NCI-H2107 (cell line): Measurements from ENCODE around the gene CLUH.

Experiments
- DNase-seq: peaks from one replicate; lab custom pipeline; 2025; lab: John Stamatoyannopoulos, UW

CLUH gene

DNA sequence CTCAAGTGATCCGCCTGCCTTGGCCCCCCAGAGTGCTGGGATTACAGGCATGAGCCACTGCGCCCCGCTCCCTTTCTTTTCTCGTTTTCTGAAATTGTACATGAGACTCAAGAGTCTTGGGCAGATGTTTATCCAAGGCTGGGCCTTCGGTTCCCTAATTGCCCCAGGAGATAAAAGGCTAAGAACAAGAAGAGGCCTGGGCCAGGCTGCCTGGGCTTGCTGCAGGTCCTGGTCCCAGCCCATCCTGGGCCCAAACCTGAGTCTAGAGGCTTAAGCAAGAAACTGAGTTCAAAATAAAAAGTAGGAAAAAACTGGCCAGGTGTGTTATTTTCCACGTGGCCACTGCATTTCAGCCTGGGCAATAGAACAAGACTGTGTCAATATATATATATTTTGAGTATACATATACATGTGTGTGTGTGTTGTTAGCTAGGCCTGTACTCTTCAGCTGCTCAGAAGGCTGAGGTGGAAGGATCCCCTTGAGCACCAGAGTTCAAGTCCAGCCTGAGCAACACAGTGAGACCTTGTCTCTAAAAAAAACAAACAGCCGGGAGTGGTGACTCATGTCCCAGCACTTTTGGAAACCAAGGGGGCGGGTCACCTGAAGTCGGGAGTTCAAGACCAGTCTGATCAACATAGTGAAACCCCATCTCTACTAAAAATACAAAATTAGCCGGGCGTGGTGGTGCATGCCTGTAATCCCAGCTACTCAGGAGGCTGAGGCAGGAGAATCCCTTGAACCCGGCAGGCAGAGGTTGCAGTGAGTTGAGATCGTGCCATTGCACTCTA, 6.8 kb upstream of the CLUH start:
- no peak for DNase-seq

DNA sequence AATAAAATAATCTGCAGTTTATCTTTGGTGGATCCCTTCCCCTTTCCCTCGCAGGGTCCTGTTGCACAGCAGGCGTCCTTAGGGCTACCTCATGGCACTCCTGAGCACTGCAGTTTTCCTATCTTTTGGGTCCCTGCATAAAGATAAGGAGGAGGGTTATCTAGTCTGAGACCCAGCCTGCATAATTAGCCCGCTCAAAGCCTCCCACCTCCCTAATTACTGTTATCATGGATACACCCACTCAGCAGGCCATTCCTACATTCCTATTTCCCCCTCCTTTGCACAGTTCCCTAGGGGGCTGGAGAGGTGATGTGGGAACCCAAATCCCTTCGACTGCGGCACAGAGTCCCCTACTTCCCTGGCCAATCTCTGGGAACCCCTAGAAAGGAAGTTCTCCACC, 5.1 kb upstream of the CLUH start:
- DNase-seq = no peak

DNA sequence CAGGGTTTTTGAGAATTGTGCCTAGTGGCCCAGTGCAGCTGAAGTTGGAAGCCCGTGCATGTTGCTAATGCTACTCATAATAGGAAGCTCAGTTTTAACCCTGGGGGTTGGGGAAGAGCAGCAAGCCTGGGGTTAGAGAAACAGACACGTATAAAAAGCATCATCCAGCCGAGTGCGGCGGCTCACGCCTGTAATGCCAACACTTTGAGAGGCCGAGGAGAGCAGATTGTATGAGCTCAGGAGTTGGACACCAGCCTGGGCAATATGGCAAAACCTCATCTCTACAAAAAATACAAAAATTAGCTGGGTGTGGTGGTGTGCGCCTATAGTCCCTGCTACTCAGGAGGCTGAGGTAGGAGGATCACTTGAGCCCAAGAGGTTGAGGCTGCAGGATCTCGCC, 2.3 kb upstream of the CLUH start:
- no peak for DNase-seq

DNA sequence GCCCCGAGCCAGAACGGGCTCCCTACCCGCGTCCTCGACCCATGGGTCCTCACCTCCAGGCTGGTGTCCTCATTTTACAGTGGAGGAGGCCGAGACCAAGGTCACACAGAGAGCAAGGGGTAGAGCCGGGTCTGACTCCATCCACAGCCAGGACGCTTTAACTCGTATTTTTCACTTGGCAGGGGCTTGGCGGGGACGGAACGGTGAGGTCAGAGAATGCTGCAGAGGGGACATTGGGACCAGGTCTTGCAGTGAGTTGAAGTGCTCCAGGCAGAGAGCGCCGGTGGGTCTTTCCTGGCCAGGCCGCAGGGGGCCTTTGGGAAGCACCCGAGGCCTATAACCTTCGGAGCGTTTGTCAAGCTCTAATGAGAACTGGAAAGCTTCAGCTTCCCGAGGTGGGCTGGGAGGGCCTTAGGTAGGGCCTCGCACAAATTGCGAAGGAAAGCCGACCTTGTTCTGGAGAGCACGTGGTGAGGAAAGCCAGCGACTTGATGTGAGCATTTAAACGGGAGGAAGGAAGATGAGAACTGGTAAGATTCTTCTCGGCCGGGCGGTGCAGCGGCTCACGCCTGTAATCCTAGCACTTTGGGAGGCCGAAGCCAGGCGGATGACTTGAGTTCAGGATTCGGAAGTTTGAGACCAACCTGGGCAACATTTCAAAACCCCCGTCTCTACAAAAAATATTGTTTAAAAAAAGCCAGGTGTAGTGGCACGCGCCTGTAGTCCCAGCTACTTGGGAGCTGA, 908 bp upstream of the CLUH start:
- no peak for DNase-seq

DNA sequence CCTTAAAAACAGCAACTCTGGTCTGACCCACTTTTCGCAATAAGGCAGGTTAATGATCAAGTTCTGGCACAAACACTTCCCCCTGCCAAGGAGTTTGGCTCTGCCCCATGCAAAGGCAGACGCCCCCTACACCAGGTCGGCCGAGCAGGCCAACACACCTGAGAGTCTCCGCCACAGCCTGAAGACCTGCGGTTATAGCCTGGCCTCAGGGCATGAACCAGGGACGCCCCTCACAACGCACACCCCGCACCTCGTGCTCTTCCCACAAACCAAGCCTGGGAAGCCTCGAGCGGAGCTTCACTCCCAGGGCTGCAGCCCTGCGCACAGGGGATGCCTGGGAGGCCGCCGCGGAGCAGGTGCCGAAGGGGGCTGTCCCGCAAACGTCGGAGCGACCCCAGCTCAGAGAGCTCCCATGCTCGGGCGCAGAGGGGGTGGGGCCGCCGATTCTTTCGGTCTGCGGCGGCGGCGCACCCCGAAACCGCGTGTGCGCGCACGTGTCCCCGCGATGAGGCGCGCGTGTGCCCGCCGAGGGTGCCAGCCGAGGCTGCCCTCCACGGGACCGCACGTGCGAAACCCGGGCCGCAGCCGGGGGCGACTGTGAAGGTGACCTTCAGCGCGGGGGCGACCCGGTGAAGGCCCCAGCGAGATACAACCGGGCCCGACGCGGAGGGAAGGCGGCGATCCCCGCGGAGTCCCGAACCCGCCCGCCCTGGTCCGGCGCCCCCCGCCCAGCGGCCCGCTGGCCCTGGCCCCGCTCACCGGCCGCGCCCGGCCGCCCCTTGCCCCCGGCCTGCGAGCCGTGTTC, 559 bp downstream of the CLUH start:
- no peak for DNase-seq

DNA sequence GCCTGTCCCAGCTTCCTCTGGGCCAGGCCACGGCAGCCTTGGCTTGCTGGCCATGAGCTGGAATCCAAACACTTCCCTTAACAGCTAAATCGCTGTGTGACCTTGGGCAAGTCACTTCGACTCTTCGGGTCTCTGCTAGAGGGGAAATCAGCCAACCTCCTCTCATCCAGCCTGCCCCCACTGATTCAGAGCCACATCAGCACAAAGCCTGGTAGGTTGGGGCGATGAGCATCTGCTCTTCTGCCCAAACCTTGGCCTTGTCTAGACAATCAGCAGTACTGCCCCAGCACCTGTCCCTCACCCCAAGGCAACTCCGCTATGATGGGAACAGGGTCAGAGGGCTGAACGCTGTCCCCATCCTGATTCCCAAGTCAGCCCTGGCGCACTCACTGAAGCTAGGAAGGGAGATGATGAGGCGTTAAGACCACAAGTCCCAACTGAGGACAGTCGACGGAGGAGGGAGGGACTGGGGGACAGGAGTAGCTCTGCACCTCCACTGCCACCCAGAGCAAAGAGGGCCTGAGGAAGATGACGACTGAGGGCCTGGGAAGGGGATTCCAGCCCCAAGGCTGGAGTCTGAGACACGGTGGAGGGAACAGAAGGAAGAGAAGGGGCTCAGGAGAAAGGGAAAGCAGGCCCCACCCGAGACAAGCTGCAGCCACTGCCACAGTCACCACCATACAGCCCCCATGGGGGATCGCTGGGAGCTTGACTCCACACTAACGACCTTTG, 1.3 kb downstream of the CLUH start:
- no peak for DNase-seq

DNA sequence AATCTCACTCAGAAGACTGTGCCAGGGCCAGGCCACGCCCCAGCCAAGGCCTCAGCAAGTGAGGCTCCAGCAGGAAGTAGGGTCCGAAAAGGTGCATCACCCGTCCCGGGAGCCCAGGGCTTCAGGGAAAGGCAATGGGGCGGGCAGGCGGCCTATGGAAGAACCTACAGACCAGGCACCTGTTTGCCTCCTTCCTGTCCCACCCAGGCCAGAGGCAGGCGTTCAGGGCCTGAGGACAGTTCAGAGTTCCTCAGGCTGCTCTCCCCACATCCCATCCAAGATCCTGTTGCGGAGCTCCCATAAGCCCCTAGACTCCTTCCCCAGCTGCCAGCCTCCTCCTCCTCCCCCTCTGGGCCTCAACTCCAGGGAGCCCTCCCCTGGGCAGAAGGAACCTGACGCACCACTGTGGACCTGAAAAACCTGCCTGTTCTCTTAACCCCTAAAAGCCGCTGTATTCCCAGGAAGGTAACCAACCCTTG, 2.3 kb downstream of the CLUH start:
- DNase-seq = no peak

DNA sequence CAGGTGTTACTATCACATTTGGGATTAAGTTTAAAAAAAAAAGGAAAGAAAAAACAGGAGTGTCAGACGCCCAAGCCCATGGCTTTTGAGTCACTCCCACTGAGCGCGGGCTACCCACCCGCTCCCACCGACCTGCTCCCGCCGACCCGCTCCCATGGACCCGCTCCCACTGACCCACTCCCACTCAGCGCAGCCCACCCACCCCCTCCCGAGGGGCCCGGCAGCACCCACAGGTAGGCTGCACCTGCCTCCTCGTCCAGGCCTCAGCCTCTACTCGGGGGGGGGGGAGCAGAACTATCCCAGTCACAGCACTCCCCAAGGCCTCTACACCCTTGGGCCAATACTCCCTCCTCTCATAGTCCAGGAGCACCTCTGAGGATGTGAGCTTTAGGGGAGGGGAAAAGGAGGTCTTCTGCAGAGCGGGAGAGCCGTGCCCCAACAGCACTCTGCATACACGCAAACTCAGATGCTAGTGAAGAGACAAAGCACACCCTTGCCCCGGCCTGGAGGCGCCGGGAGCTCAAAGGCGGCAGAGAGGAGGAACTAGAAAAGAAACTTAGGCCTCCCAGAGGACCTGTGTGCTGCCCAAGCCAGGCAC, 2.9 kb downstream of the CLUH start:
- no peak for DNase-seq

DNA sequence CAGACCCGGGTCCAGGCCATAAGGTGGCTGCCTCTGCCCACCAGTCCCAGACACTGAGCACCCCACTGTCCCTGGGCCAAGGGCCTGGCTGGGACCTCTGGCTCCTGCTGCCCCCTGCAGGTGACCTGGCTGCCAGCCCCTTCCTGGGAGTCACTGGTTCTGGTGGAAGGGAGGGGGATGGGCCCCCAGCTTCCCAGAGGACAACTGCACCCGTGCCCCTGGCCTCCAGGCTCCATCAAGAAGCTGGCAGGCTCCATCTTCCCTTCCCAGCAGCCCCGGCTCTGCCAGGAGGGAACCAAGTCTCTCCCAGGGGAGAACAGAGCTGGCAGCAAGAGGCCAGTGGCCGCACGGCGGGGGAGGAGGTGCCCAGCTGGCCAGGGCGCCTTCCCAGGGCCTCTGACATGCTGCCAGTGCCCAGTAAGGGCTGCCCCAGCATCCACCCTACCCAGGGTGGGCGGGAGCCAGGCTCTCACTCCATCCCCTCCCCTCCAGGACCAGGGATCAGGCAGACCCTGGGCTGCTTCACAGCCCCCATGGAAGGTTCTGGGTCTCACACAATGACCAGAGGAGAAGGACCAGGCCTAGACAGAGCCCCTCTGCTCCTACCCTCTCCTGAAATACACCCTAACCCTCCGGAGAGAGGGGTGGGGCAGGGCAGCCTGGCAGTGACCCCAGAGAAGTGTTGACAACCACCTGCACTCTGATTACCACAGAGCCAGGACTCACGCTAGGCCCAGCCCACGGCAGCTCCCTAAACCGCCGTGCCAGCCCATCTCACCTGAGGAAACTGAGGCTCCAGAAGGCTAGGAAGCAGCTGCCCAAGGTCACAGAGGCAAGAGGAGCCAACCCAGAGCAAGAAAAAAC, 3.6 kb downstream of the CLUH start:
- no peak for DNase-seq

DNA sequence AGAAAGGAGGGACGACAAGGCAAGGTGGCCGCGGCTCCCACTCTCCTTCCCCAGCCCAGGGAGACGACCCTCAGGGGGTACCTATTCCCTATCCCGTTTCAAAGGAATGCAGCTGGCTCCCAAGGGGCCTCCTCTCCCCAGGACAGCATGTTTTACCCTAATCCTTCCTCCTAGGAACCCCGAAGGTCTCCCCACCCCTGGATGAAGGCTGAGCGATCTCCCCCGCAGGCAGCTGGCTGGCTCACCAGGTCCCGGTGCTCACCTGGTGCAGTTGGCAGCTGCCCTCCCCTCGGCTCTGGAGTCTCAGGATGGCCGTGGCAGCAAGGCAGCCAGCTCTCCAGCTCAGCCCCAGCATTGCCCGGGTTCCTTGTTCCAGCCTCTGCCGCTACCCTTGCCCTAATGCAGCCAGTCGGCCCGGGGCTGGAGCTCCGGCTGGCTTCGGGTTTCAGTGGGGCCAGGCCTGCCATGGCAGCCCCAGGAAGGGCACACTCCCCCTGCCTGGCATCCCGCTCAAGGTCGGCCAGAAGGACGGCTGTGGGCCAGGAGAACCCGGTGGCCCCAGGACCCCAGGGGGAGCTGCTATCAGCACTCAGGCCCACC, 4.6 kb downstream of the CLUH start:
- DNase-seq = no peak

DNA sequence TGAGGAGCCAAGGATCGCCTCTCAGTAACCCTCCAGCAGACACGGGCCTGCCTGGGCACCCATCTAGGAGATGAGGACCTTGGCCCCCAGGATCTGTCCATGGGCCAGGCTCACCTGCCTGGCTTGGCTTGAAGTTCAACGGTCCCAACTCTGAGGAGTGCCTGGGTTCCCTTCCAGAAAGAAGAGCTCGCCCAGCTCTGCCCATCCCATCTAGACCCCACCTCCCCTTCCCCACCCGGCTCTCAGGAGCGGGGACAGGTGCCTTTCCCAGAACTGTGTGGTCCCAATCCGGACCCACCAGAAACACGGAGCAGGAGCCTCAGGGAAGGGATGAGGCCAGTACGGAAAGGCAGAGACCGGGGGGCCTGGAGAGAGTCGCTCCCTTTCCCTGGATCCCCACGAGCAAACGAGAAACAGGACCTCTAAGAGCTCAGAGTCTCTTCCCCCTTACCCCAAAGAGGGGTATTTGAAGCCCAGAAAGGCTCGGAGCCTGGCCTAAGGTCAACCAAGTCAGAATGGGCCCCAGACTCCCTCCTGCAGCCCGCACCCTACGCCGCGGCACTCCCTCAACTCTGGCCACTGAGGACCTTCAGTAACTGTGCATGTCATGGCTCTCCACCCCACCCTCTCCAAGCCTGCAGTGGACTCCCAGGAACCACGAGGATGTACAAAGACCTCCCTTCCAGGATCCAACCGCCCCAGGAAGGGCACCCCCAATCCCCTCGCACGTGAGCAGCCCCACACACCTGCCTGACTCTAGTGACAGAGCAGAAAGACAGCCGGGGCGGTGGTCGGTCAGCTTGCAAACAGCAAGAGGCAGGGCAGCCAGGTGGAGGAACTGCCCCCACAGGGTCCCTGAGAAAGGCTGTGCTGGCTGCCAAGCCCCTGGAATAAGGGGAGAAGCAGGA, 5.4 kb downstream of the CLUH start:
- DNase-seq = no peak

DNA sequence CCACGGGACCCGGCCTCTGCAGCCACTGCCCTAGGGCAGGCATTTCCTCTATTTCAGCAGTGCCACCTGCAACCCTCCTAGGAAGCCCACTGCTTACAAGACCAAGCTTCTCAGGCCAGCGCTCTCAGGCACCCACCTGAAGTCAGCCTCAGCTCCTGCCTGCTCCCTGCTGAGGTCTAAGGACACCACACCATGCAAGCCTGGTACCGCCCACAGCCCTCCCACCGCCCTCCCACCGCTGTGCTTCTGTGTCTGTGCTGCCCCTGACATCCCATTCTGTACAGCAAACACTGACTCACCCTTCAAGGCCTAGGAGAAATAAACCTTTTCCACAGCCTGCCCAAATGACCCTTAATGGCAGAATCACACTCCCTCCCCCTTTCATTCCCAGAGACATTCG, 6.3 kb downstream of the CLUH start:
- DNase-seq = no peak

DNA sequence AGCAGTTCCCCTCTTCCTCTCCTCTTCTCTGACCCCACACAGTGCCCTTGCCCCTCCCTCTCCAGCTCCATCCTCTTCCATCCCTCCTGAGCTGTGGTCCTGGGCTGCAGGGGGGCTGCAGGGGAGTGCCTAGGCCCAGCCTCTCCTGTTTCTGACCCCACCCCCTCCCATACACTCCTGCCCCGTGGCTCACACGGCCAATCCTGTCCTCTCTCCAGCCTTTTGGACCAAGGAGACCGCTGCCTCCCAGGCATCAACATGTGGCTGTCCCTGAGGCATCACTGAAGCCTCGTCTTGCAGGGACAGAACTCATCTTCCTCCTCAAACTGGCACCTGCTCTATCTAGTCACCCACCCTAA, 6.7 kb downstream of the CLUH start:
- no peak for DNase-seq

DNA sequence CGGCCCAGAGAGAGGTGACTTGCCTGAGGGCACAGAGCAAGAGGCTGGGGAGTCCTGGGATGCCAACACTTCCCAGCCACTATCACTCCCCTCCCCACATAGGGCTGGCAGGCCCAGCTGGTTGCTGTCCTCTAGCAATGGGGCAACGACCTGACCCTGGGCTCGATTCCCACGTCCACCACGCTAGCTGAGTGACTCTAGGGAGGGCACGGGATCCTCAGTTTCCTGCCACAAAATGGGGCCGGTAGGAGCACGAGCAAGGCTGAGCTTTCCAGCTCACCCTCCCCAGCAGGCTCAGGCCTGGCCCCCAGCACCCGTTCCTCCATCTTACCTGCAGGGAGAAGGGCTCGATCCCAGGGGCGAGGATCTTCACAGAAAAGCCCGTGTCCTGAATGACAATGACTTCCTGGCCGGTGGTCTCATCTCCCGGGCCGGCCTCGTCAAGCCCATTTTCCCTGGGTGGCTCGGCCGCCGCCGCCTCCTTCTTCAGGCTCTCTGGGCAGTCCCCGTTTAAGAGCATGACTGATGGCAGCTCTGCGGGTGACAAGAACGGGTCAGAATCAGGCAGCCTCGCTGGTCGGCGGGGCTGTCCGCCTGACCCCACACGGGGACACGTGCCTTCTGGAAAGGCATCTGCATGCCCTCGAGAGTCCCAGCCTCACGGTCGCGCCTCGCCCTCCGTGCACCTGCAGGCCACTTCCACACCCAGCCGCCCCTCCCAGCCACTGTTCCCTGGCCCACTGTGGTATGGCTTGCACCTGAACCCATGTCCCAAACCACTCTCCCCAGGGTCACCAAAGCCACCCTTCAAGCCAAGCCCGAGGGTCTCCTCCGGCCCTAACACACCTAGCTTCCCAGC, 7.3 kb downstream of the CLUH start:
- no peak for DNase-seq

DNA sequence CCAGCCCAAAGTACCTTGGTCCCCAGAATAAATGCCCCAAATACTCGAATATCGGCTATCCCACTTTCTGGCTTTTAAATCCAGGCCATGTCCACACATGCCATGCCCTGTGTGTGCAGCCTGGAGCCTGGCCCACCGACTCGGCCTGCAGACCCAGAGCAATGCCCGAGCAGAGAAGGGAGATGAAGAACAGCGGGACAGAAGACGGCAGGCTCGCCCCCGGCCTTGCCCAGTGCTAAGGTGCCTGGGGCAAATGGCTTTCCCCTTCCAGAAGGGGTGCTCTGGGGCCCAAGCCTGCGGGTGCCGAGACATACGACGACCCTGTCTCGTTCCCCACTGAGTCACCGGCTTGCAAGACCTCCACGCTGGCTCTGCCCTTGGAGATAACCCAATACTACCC, 8.0 kb downstream of the CLUH start:
- DNase-seq = no peak

DNA sequence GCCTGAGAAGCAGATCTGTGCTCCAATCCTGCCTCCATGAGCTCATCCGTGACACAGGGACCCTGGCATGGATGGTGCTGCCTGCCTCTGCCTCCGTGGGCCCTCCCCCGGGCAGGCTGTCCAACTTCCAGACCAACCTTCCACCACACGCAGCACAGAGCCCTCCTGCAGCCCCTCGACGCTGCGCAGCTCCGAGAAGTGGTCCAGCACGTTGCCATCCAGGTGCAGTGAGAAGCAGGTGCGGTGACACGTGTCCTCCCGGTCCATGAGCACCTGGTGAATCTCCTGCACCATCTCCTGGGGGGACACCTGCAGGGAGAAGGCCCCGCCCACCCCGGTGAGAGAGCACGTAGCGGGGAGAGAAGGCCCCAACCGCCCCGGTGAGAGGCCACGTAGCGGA, 8.4 kb downstream of the CLUH start:
- no peak for DNase-seq

DNA sequence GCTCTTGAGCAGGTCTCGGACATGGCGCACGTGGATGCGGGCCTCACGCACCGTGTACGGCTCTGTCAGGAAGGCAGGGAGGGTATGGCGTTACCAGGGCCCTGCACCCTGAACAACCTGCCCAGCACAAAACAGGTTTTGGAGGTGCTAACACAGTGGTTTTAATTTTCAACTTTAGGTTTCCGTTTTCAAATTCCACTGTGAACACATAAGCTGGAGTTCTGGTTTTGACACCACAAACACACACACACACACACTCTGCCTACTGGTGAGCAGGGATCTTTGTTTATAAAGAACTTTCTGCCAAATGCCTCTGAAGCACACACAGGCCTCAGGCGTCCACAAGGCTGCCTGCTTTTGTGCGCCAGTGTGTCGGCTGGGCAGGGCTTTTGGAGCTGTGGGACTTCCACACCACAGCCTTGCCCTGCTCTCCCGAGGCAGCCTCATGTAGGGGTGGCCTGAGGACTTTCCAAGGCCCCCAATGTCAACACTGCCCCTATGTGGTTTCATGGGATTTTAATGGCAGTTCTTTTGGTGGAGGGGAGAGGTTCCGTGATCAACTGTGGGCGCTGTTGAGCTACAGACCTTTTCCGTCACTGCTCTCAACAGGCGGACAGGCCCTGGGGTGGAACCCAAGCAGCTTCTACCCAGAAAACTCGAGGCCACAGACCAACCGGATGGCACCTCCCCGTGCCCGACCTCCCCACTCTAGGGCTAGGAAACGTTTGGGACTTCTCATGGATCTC, 9.4 kb downstream of the CLUH start:
- DNase-seq = no peak
